MM.1S (cell line): ENCODE results near the gene COL5A1.

ENCODE experiments used
- DNase-seq: peaks from one replicate; pipeline ENCODE4 v3.0.0-alpha.2; 2015
- H2AFZ ChIP-seq: fragments of 300-600 bp; sonication (generic); 2 replicates; pipeline ENCODE4 v1.6.0; 2016; ENCODE audit warnings: antibody characterized with exemption, low read length
- H3F3A ChIP-seq: fragments of 300-600 bp; sonication (generic); 2 replicates; pipeline ENCODE4 v1.6.1; 2016; ENCODE audit warnings: mild to moderate bottlenecking, antibody characterized with exemption, low read length, moderate library complexity, mixed read lengths; ENCODE audit not compliant: insufficient read depth
- H3K27ac ChIP-seq: fragments of 300-600 bp; sonication (generic); 2 replicates; pipeline ENCODE4 v1.5.1; 2016; ENCODE audit warnings: mild to moderate bottlenecking, low read length
- H3K27me3 ChIP-seq: fragments of 300-600 bp; sonication (generic); replicated peaks from 2 replicates; pipeline ENCODE4 v1.6.0; 2016; ENCODE audit warnings: low read length; ENCODE audit not compliant: insufficient read depth
- H3K36me3 ChIP-seq: fragments of 300-600 bp; sonication (generic); replicated peaks from 2 replicates; pipeline ENCODE4 v1.6.1; 2016; ENCODE audit warnings: mild to moderate bottlenecking, low read length, mixed read lengths; ENCODE audit not compliant: insufficient read depth
- H3K4me1 ChIP-seq: fragments of 300-600 bp; sonication (generic); 2 replicates; pipeline ENCODE4 v1.6.1; 2016; ENCODE audit warnings: low read length, mixed read lengths
- H3K4me2 ChIP-seq: fragments of 300-600 bp; sonication (generic); 2 replicates; pipeline ENCODE4 v1.6.0; 2016; ENCODE audit warnings: low read depth, low read length
- H3K4me3 ChIP-seq: fragments of 300-600 bp; sonication (generic); 2 replicates; pipeline ENCODE4 v1.5.1; 2016; ENCODE audit warnings: low read length, mixed read lengths
- H3K79me2 ChIP-seq: fragments of 300-600 bp; sonication (generic); 2 replicates; pipeline ENCODE4 v1.6.1; 2016; ENCODE audit warnings: mixed run types, low read length, mixed read lengths
- H3K9ac ChIP-seq: fragments of 300-600 bp; sonication (generic); 2 replicates; pipeline ENCODE4 v1.6.1; 2016; ENCODE audit warnings: low read length, mixed read lengths
- H3K9me2 ChIP-seq: fragments of 300-600 bp; sonication (generic); replicated peaks from 2 replicates; pipeline ENCODE4 v1.6.1; 2016; ENCODE audit warnings: mild to moderate bottlenecking, low read length, mixed read lengths; ENCODE audit not compliant: insufficient read depth
- H3K9me3 ChIP-seq: fragments of 300-600 bp; sonication (generic); replicated peaks from 2 replicates; pipeline ENCODE4 v1.6.1; 2016; ENCODE audit warnings: mild to moderate bottlenecking, low read length, mixed read lengths; ENCODE audit not compliant: insufficient read depth
- H4K20me1 ChIP-seq: fragments of 300-600 bp; sonication (generic); 2 replicates; pipeline ENCODE4 v1.6.1; 2016; ENCODE audit warnings: mild to moderate bottlenecking, low read length, moderate library complexity, mixed read lengths; ENCODE audit not compliant: insufficient read depth
- CTCF ChIP-seq: fragments of 300-600 bp; sonication (generic); IDR thresholded peaks from 2 replicates; pipeline ENCODE4 v1.5.1; 2016; ENCODE audit warnings: antibody characterized with exemption, low read length, mixed read lengths
- EZH2 ChIP-seq: fragments of 300-600 bp; sonication (generic); optimal IDR thresholded peaks from 2 replicates; pipeline ENCODE3; 2017; ENCODE audit warnings: low read depth, mild to moderate bottlenecking, antibody characterized with exemption, low read length, mixed read lengths
- EZH2phosphoT487 ChIP-seq: fragments of 300-600 bp; sonication (generic); IDR thresholded peaks from 2 replicates; pipeline ENCODE4 v1.6.1; 2018; ENCODE audit warnings: antibody characterized with exemption, low read length

The COL5A1 gene

DNA sequence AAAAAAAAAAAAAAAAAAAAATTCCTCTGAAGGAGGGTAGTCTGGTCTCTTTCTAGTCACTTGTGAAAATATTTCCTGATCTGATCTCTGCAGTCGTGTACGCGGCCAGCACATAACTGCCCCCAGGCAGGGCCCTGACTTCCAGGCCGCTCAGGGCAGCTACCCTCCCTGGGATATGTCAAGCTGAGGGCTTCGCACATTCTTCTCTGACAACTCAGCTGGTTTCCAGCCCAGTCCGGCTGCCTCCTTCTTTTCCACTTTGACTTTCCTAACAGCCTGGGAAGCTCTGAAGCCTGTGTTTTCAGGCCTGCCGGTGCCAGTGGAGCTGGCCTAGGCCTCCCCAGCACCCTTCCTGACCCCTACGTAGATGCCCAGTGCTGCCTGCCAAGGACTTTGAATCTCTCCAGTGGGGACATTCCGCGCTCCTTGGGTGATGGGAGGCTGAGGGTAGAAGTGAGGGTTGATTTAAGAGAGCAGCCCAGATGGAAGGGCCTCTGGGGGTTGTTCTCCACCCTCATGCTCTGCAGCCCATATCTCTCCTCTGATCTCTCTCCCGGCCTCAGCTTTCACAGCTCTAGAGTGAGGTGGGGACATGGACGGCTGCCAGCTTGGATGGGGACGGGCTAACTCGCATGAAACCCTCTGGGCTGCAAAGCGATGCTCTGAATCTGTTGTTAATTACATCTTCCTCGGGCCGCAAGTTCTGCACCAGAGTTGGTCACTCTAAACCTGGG is 20.7 kb downstream of the COL5A1 start:
- H3K27ac ChIP-seq = no peak overlapping the region
- no peak overlapping the region for H3K4me2 ChIP-seq
- no peaks in the 10 kb centered on the region for H3K79me2 ChIP-seq
- no peak for TF ChIP-seq EZH2phosphoT487
- no peak for TF ChIP-seq EZH2
- TF ChIP-seq CTCF = no peak
- H4K20me1 ChIP-seq = no peaks in the 10 kb centered on the region
- no peaks in the 10 kb centered on the region for H3K36me3 ChIP-seq
- H3K9me2 ChIP-seq = no peaks in the 10 kb centered on the region
- H3K9me3 ChIP-seq = no peaks in the 10 kb centered on the region
- no peak overlapping the region for H3K4me3 ChIP-seq
- no peak overlapping the region for H2AFZ ChIP-seq
- H3K4me1 ChIP-seq = no peaks in the 10 kb centered on the region
- H3F3A ChIP-seq = no peaks in the 10 kb centered on the region
- DNase-seq = no peak
- no peak overlapping the region for H3K9ac ChIP-seq
- peaks cover 91% of the 10 kb centered on the region for H3K27me3 ChIP-seq

DNA sequence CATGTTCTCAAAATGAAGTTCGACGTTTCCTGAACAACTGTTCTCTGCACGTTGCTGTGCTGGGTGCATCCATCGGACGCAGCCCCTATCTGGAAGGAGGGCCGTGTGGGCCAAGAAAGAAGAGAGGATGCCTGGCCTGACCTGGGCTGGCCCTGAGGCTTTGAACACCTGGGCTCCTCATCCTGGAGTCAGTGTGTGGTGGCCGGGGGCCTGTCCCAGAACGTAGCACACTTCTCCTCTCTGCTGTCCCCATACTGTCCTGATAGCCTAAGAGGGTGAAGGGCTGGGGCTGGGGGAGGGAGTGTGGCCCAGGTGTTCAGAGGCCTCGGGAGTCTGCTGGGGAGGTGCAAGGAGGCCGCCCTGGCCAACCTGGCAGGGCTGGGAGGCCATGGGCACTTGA is 21.5 kb downstream of the COL5A1 start:
- no peaks in the 10 kb centered on the region for H3K36me3 ChIP-seq
- no peak overlapping the region for H2AFZ ChIP-seq
- no peak for DNase-seq
- no peaks in the 10 kb centered on the region for H4K20me1 ChIP-seq
- H3K9me3 ChIP-seq = no peaks in the 10 kb centered on the region
- no peak overlapping the region for H3K27ac ChIP-seq
- H3K79me2 ChIP-seq = no peaks in the 10 kb centered on the region
- H3F3A ChIP-seq = no peaks in the 10 kb centered on the region
- no peak overlapping the region for H3K9ac ChIP-seq
- H3K4me3 ChIP-seq = no peak overlapping the region
- H3K4me2 ChIP-seq = no peak overlapping the region
- no peaks in the 10 kb centered on the region for H3K9me2 ChIP-seq
- peaks cover 90% of the 10 kb centered on the region for H3K27me3 ChIP-seq
- no peak for TF ChIP-seq EZH2phosphoT487
- TF ChIP-seq EZH2 = no peak
- no peak for TF ChIP-seq CTCF
- no peaks in the 10 kb centered on the region for H3K4me1 ChIP-seq

DNA sequence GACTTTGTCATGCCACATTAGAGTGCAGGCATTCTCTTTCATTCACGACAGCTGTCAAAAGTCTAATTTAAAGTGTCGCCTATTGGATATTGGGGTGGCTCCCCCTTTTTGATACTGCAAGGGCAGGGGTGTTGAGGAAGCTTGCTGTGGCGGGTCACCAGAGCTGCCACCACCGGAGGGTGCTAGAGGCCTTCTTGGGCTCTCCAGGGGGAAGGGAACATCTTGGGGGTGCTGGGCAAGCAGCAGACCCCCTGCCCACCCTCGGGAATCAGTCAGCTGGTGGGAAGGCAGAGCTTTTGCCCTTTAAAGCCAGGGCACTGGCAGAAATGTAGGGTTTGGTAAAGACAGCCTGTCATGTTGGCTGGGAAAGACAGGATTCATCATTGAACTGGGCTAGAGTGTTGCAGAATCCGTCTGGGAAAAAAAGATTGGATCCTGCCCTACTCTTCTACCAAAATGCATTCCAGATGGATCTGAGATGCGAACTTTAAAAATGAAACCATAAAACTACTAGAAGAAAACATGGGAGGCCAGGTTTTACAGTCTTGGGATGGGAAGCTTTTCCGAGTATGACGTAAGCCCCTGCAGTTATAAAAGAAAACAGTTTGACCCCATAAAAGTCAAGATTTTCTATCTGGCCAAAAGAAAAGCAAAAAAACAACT is 22.3 kb downstream of the COL5A1 start:
- Histone ChIP-seq H3K27ac (no peak overlapping the region), H3K36me3 (no peaks in the 10 kb centered on the region), H4K20me1 (no peaks in the 10 kb centered on the region), H3K79me2 (no peaks in the 10 kb centered on the region), H3K9me2 (no peaks in the 10 kb centered on the region), H3K9ac (no peak overlapping the region), H3K9me3 (no peaks in the 10 kb centered on the region), H3K27me3 (peaks cover 83% of the 10 kb centered on the region), H2AFZ (no peak overlapping the region), H3K4me2 (no peak overlapping the region), H3K4me3 (no peak overlapping the region), H3K4me1 (no peaks in the 10 kb centered on the region), H3F3A (no peaks in the 10 kb centered on the region)
- TF ChIP-seq CTCF = no peak
- TF ChIP-seq EZH2phosphoT487 = no peak
- TF ChIP-seq EZH2 = no peak
- DNase-seq = no peak
